ENCODE measurements around the gene TMEM143. TPM values are rescaled to one million over a fixed set of nuclear protein-coding genes. Genes with fewer than 3 reads are reported as not detected.
"Not testable (repeated sequence)": the region's sequence is repeated elsewhere in the genome, so short reads cannot be mapped to it uniquely, and the experiment has no call there.

The TMEM143 gene
- total RNA-seq, 3 donors from 2014 or later (not counting 1 experiment from before 2014, with no cell fraction given): 10.2 to 12.3 (median 11.1) TPM

- Histone ChIP-seq H3K9me3 (ENCODE audit: control insufficient read depth, insufficient read depth, low read length) (no peaks in the 10 kb centered on the region), H3K27ac (ENCODE audit: low read length) (no peak overlapping the region), H3K4me3 (ENCODE audit: low read length) (no peak overlapping the region), H3K36me3 (ENCODE audit: control insufficient read depth, insufficient read depth, low read length) (no peaks in the 10 kb centered on the region), H3K4me1 (ENCODE audit: control insufficient read depth, insufficient read depth, low read length) (no peaks in the 10 kb centered on the region), H3K27me3 (ENCODE audit: control insufficient read depth, insufficient read depth, low read length) (no peaks in the 10 kb centered on the region)
- H3K36me3 Mint-ChIP-seq: no peaks in the 10 kb centered on the region
- WGBS (ENCODE audit: insufficient coverage): 91% methylated on average over 11 of the region's 11 CpGs
- DNase-seq: no peak
- intact Hi-C loops (cut with micrococcal nuclease): no loop called here
- H3K27ac Mint-ChIP-seq: no peak overlapping the region
- no peaks in the 10 kb centered on the region for H3K9me3 Mint-ChIP-seq
- H3K4me3 Mint-ChIP-seq: no peak overlapping the region
- no peak for ATAC-seq
- H3K27me3 Mint-ChIP-seq (ENCODE audit: low read depth in 2 of 2): no peaks in the 10 kb centered on the region
- H3K4me1 Mint-ChIP-seq: no peaks in the 10 kb centered on the region
- TF ChIP-seq CTCF (IDR thresholded peaks at IDR 0.05): no peak
These were observed 52.4 kb downstream of the TMEM143 start for GRCh38 chr19:48311384-48311783.

GRCh38 chr19:48310227-48310626, 53.5 kb downstream of the TMEM143 start:
- intact Hi-C loops (cut with micrococcal nuclease): no loop called here
- Histone ChIP-seq H3K4me3 (ENCODE audit: low read length) (no peak overlapping the region), H3K9me3 (ENCODE audit: control insufficient read depth, insufficient read depth, low read length) (no peaks in the 10 kb centered on the region), H3K27me3 (ENCODE audit: control insufficient read depth, insufficient read depth, low read length) (no peaks in the 10 kb centered on the region), H3K36me3 (ENCODE audit: control insufficient read depth, insufficient read depth, low read length) (no peaks in the 10 kb centered on the region), H3K27ac (ENCODE audit: low read length) (no peak overlapping the region), H3K4me1 (ENCODE audit: control insufficient read depth, insufficient read depth, low read length) (no peaks in the 10 kb centered on the region)
- WGBS (ENCODE audit: insufficient coverage): 94% methylated on average over 6 of the region's 7 CpGs
- ATAC-seq (no peak), DNase-seq (no peak)
- H3K9me3 Mint-ChIP-seq: no peaks in the 10 kb centered on the region
- no peaks in the 10 kb centered on the region for H3K4me1 Mint-ChIP-seq
- H3K36me3 Mint-ChIP-seq: no peaks in the 10 kb centered on the region
- H3K27ac Mint-ChIP-seq: no peak overlapping the region
- TF ChIP-seq CTCF (IDR thresholded peaks at IDR 0.05): no peak
- no peak overlapping the region for H3K4me3 Mint-ChIP-seq
- no peaks in the 10 kb centered on the region for H3K27me3 Mint-ChIP-seq (ENCODE audit: low read depth in 2 of 2)

- H3K27ac Mint-ChIP-seq; H3K9me3 ChIP-seq (ENCODE audit: control insufficient read depth, insufficient read depth, low read length); H3K27ac ChIP-seq (ENCODE audit: low read length); H3K4me3 Mint-ChIP-seq; DNase-seq; H3K36me3 ChIP-seq (ENCODE audit: control insufficient read depth, insufficient read depth, low read length); H3K4me1 ChIP-seq (ENCODE audit: control insufficient read depth, insufficient read depth, low read length); intact Hi-C loops (cut with micrococcal nuclease); H3K4me1 Mint-ChIP-seq; H3K9me3 Mint-ChIP-seq; H3K4me3 ChIP-seq (ENCODE audit: low read length); H3K27me3 ChIP-seq (ENCODE audit: control insufficient read depth, insufficient read depth, low read length); ATAC-seq; H3K36me3 Mint-ChIP-seq; H3K27me3 Mint-ChIP-seq (ENCODE audit: low read depth in 2 of 2): not testable (repeated sequence)
- WGBS (ENCODE audit: insufficient coverage): 94% methylated on average over 4 of the region's 5 CpGs
These were observed 54.0 kb downstream of the TMEM143 start for GRCh38 chr19:48309731-48310130.

- 69% methylated on average over 22 of the region's 22 CpGs for WGBS (ENCODE audit: insufficient coverage)
- ATAC-seq: no peak
These were observed 54.8 kb downstream of the TMEM143 start for GRCh38 chr19:48308631-48309586.

More at GRCh38 chr19:48308631-48309586, 54.8 kb downstream of the TMEM143 start:
- Histone ChIP-seq H3K27ac (ENCODE audit: low read length) (no peak overlapping the region), H3K4me3 (ENCODE audit: low read length) (no peak overlapping the region), H3K27me3 (ENCODE audit: control insufficient read depth, insufficient read depth, low read length) (no peaks in the 10 kb centered on the region), H3K4me1 (ENCODE audit: control insufficient read depth, insufficient read depth, low read length) (no peaks in the 10 kb centered on the region), H3K36me3 (ENCODE audit: control insufficient read depth, insufficient read depth, low read length) (no peaks in the 10 kb centered on the region), H3K9me3 (ENCODE audit: control insufficient read depth, insufficient read depth, low read length) (no peaks in the 10 kb centered on the region)
- Mint-ChIP-seq H3K4me1 (no peaks in the 10 kb centered on the region), H3K27ac (no peak overlapping the region), H3K4me3 (no peak overlapping the region), H3K36me3 (no peaks in the 10 kb centered on the region), H3K9me3 (no peaks in the 10 kb centered on the region), H3K27me3 (ENCODE audit: low read depth in 2 of 2) (no peaks in the 10 kb centered on the region)
- no peak for DNase-seq
- intact Hi-C loops (cut with micrococcal nuclease): no loop called here
- no peak for TF ChIP-seq CTCF (IDR thresholded peaks at IDR 0.05)
